ENCODE data around the gene TAF5L. TPM values are rescaled to one million over a fixed set of nuclear protein-coding genes. Genes with fewer than 3 reads are reported as not detected.
"Not testable (repeated sequence)": the region's sequence is repeated elsewhere in the genome, so short reads cannot be mapped to it uniquely, and the experiment has no call there.

TAF5L gene
- polyA plus RNA-seq, 1 donor (not counting 4 experiments of a cell fraction or from before 2014, with no cell fraction given): 23.7 TPM

DNA sequence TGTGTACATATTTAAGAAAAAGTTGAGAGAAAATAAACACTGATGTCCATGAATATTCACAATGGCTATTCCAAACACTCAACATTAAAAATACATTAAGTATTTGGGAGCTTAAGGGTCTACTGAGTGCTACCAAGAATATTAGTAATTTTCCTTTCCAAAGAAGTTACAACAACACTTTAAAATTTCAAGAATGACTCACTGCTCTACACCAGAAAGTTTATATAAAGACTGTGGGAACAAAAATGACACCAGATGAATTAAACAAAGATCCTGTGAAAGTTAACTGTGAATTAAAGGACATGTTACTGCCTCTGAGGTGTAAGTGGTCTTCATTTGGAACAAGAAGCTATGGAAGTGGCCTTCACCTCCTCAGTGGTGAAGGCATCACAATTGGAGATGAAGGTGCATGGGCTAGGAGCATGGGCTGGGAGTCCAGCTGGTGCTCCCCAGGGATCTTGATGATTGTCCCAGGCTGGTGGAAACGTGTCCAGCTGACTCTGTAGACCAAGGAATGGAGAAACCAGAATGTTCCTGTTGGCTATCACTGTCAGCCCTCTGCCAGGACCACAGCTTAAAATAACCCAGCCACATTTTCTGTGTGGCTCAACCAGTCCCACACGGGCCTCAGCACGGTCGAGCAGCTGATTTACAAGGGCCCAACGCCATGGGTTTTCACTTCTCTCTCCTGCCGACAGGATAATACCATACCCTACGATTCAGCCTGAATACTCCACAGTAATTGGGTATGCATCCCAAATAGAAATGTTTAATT lies 28.8 kb downstream of the TAF5L start:
- Histone ChIP-seq H3K27ac (ENCODE audit: control insufficient read depth, insufficient read depth, low read length) (no peak overlapping the region), H3K9me1 (ENCODE audit: control insufficient read depth, extremely low read depth, insufficient read depth, low read length) (no peaks in the 10 kb centered on the region), H3K4me1 (ENCODE audit: control insufficient read depth, extremely low read depth, insufficient read depth, low read length) (no peaks in the 10 kb centered on the region), H3K4me3 (ENCODE audit: control insufficient read depth in 2 of 3, extremely low read depth in 1 of 3, insufficient read depth in 2 of 3, low read depth in 1 of 3, low read length in 3 of 3) (no peak overlapping the region), H3K79me2 (ENCODE audit: control insufficient read depth, insufficient read depth, low read length) (peaks cover 21% of the 10 kb centered on the region), H3K9me3 (ENCODE audit: control insufficient read depth, low read depth, low read length) (no peaks in the 10 kb centered on the region), H3K9ac (ENCODE audit: control insufficient read depth, extremely low read depth, insufficient read depth, low read length) (no peak overlapping the region), H3K36me3 (ENCODE audit: control insufficient read depth in 2 of 2, extremely low read depth in 1 of 2, insufficient read depth in 2 of 2, low read length in 2 of 2) (peaks cover 17 to 18% of the 10 kb centered on the region in 2 experiments), H3K27me3 (ENCODE audit: control insufficient read depth, extremely low read depth, insufficient read depth, low read length) (no peaks in the 10 kb centered on the region), H2AFZ (ENCODE audit: control insufficient read depth, low read length) (no peak overlapping the region), H4K20me1 (ENCODE audit: control insufficient read depth, extremely low read depth, insufficient read depth, low read length) (peaks cover 2% of the 10 kb centered on the region), H3K4me2 (ENCODE audit: control insufficient read depth, extremely low read depth, insufficient read depth, low read depth, low read length) (no peak overlapping the region)
- FAIRE-seq: no peak
- dilution Hi-C loops (cut with MboI; ENCODE audit: extremely low pct_ligation_motif_present, low sequenced_read_pairs): no loop called here
- TF ChIP-seq, protein P1, sequence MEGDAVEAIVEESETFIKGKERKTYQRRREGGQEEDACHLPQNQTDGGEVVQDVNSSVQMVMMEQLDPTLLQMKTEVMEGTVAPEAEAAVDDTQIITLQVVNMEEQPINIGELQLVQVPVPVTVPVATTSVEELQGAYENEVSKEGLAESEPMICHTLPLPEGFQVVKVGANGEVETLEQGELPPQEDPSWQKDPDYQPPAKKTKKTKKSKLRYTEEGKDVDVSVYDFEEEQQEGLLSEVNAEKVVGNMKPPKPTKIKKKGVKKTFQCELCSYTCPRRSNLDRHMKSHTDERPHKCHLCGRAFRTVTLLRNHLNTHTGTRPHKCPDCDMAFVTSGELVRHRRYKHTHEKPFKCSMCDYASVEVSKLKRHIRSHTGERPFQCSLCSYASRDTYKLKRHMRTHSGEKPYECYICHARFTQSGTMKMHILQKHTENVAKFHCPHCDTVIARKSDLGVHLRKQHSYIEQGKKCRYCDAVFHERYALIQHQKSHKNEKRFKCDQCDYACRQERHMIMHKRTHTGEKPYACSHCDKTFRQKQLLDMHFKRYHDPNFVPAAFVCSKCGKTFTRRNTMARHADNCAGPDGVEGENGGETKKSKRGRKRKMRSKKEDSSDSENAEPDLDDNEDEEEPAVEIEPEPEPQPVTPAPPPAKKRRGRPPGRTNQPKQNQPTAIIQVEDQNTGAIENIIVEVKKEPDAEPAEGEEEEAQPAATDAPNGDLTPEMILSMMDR (optimal IDR thresholded peaks at IDR 0.05 in 1 of 3, IDR thresholded peaks at IDR 0.05 in 1 of 3, conservative IDR thresholded peaks at IDR 0.05 in 1 of 3; ENCODE audit: extremely low read depth in 1 of 3, insufficient read depth in 2 of 3, low read length in 3 of 3): no peak
- TF ChIP-seq EZH2 (IDR thresholded peaks at IDR 0.05; ENCODE audit: low read length): no peak
- DNase-seq (ENCODE audit: low read depth, low spot score): no peak

DNA sequence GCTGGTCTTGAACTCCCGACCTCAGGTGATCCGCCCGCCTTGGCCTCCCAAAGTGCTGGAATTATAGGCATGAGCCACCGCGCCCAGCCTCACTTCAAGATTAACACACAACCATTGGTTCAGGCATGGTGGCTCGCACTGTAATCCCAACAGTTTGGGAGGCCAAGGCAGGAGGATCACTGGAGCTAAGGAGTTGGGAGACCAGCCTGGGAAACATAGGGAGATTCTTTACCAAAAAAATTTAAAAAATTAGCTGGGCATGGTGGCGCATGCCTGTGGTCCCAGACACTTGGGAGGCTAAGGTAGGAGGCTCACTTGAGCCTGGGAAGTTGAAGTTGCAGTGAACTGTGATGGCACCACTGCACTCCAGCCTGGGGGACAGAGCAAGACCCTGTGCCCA lies 30.0 kb downstream of the TAF5L start:
- H3K27me3 ChIP-seq (ENCODE audit: control insufficient read depth, extremely low read depth, insufficient read depth, low read length); H3K4me2 ChIP-seq (ENCODE audit: control insufficient read depth, extremely low read depth, insufficient read depth, low read depth, low read length); H3K4me1 ChIP-seq (ENCODE audit: control insufficient read depth, extremely low read depth, insufficient read depth, low read length); H2AFZ ChIP-seq (ENCODE audit: control insufficient read depth, low read length); FAIRE-seq; H4K20me1 ChIP-seq (ENCODE audit: control insufficient read depth, extremely low read depth, insufficient read depth, low read length); H3K27ac ChIP-seq (ENCODE audit: control insufficient read depth, insufficient read depth, low read length); DNase-seq (ENCODE audit: low read depth, low spot score); H3K4me3 ChIP-seq (ENCODE audit: control insufficient read depth in 2 of 3, extremely low read depth in 1 of 3, insufficient read depth in 2 of 3, low read depth in 1 of 3, low read length in 3 of 3); H3K9ac ChIP-seq (ENCODE audit: control insufficient read depth, extremely low read depth, insufficient read depth, low read length); H3K9me3 ChIP-seq (ENCODE audit: control insufficient read depth, low read depth, low read length); dilution Hi-C loops (cut with MboI; ENCODE audit: extremely low pct_ligation_motif_present, low sequenced_read_pairs); H3K9me1 ChIP-seq (ENCODE audit: control insufficient read depth, extremely low read depth, insufficient read depth, low read length): not testable (repeated sequence)
- Histone ChIP-seq H3K79me2 (ENCODE audit: control insufficient read depth, insufficient read depth, low read length) (peaks cover 18% of the 10 kb centered on the region), H3K36me3 (ENCODE audit: control insufficient read depth in 2 of 2, extremely low read depth in 1 of 2, insufficient read depth in 2 of 2, low read length in 2 of 2) (peaks cover 16% of the 10 kb centered on the region in 2 experiments)

Measured in keratinocyte (primary cell).